Tibial artery (tissue), 4 donors: ENCODE measurements around the gene MTCH2.

ENCODE experiments used
- DNase-seq, 2 donors: peaks; one replicate each; pipeline ENCODE4 v3.0.0-alpha.2; 2019
- H3K27ac ChIP-seq, 2 donors: fragments of 200-600 bp; sonication (generic) in 1 of 2; 1 replicate in 1 of 2; 2 replicates in 1 of 2; pipeline ENCODE4 v1.5.1; 2018 to 2019; ENCODE audit warnings: mild to moderate bottlenecking in 1 of 2
- H3K27me3 ChIP-seq, 2 donors: fragments of 200-600 bp; sonication (generic) in 1 of 2; one replicate each; pipeline versions ENCODE4 v1.5.1 to v1.6.0; 2016 to 2019
- H3K36me3 ChIP-seq, 3 donors: fragments of 200-600 bp; sonication (generic) in 2 of 3; one replicate each; pipeline ENCODE4 v1.5.1; 2016 to 2019; ENCODE audit warnings: mild to moderate bottlenecking in 2 of 3
- H3K4me1 ChIP-seq, 4 donors: fragments of 200-600 bp; sonication (generic) in 2 of 4; 1 replicate in 3 of 4; 2 replicates in 1 of 4; pipeline ENCODE4 v1.5.1; 2016 to 2019
- H3K4me3 ChIP-seq, 2 donors: fragments of 200-600 bp; sonication (generic) in 1 of 2; 1 replicate in 1 of 2; 2 replicates in 1 of 2; pipeline ENCODE4 v1.5.1; 2018 to 2019; ENCODE audit warnings: mild to moderate bottlenecking in 2 of 2
- H3K9me3 ChIP-seq, 3 donors: fragments of 200-600 bp; sonication (generic) in 1 of 3; one replicate each; pipeline ENCODE4 v1.5.1; 2016 to 2019
- intact Hi-C: fragments of 100-400 bp; cut with DNase I; formaldehyde crosslinking; loops from one replicate; pipeline ENCODE4 v1.15.0; 2023; ENCODE audit warnings: low total_unique reads
- TF ChIP-seq, protein P1 (sequence below), 2 experiments: fragments of 200-600 bp in 1 of 2; fragments of 450-650 bp in 1 of 2; IDR thresholded peaks; one replicate each; pipeline ENCODE4 v1.5.1; 2017 to 2019; ENCODE audit warnings: antibody characterized with exemption in 2 of 2, mild to moderate bottlenecking in 1 of 2, moderate library complexity in 1 of 2

Gene MTCH2

GRCh38 chr11:47577460-47578041 is 64.8 kb downstream of the MTCH2 start:
- intact Hi-C loops: loop anchor here (5.0 to 10.0 kb wide), 2 partner anchors 163 to 190 kb away; partner anchors contain the start of gene FNBP4
- TF ChIP-seq, protein P1, sequence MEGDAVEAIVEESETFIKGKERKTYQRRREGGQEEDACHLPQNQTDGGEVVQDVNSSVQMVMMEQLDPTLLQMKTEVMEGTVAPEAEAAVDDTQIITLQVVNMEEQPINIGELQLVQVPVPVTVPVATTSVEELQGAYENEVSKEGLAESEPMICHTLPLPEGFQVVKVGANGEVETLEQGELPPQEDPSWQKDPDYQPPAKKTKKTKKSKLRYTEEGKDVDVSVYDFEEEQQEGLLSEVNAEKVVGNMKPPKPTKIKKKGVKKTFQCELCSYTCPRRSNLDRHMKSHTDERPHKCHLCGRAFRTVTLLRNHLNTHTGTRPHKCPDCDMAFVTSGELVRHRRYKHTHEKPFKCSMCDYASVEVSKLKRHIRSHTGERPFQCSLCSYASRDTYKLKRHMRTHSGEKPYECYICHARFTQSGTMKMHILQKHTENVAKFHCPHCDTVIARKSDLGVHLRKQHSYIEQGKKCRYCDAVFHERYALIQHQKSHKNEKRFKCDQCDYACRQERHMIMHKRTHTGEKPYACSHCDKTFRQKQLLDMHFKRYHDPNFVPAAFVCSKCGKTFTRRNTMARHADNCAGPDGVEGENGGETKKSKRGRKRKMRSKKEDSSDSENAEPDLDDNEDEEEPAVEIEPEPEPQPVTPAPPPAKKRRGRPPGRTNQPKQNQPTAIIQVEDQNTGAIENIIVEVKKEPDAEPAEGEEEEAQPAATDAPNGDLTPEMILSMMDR (IDR thresholded peaks at IDR 0.05): no peak
- H3K4me1 ChIP-seq: peaks cover 0 to 33% (median 21%) of the 10 kb centered on the region in 4 donors
- no peaks in the 10 kb centered on the region for H3K9me3 ChIP-seq
- peak overlapping the region; percentile 83 to 100 for H3K4me3 ChIP-seq
- H3K36me3 ChIP-seq: peaks cover 40 to 60% (median 51%) of the 10 kb centered on the region in 3 donors
- H3K27me3 ChIP-seq: no peaks in the 10 kb centered on the region
- H3K27ac ChIP-seq: peak overlapping the region; percentile 79 to 88
- DNase-seq: no peak

- Histone ChIP-seq H3K27me3 (no peaks in the 10 kb centered on the region), H3K4me1 (peaks cover 0 to 19% (median 12%) of the 10 kb centered on the region in 4 donors), H3K27ac (no peak overlapping the region), H3K36me3 (peaks cover 34 to 82% (median 38%) of the 10 kb centered on the region in 3 donors), H3K4me3 (no peak overlapping the region), H3K9me3 (no peaks in the 10 kb centered on the region)
- intact Hi-C loops: loop anchor here (10.0 kb wide), 1 partner anchor 159 kb away; no protein-coding TSS in a partner anchor
- TF ChIP-seq, protein P1 (IDR thresholded peaks at IDR 0.05): no peak
- DNase-seq: peak in 1 of 2 donors; percentile 55
Measured at GRCh38 chr11:47573321-47573720, 69.0 kb downstream of the MTCH2 start.

DNA sequence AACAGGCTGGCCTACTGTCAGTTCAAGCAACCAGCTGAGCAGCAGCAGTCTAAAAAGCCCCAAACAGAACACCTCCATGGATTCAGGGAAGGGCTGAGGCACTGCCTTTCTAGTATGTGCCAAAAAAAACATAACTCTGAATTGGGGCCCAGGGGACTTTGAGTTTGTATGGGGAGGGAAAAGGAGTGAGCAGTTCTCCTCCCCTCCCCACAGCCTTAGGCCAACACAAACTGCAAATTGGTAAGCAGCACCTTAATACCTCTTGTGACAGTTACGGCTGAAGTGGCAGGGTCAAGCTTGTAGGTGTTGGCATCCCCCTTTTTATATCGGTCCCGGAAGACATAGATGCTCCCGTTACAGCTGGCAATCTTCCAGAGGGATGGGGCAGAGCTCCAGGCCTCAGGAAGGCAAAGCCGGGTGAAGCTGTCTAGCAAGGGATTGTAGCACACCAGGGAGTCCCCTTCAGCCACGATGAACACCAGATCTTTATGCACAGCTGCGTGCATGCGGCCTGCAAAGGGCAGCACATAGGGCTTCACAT is 69.6 kb downstream of the MTCH2 start:
- Histone ChIP-seq H3K9me3 (no peaks in the 10 kb centered on the region), H3K27me3 (no peaks in the 10 kb centered on the region), H3K4me3 (no peak overlapping the region), H3K4me1 (peaks cover 0 to 14% (median 7%) of the 10 kb centered on the region in 4 donors), H3K27ac (no peak overlapping the region), H3K36me3 (peaks cover 34 to 82% (median 38%) of the 10 kb centered on the region in 3 donors)
- TF ChIP-seq, protein P1 (IDR thresholded peaks at IDR 0.05): no peak
- DNase-seq: peak in 1 of 2 donors; percentile 34
- intact Hi-C loops: loop anchor here (10.0 kb wide), 1 partner anchor 158 kb away; no protein-coding TSS in a partner anchor

GRCh38 chr11:47571895-47572294 is 70.5 kb downstream of the MTCH2 start:
- H3K36me3 ChIP-seq: peaks cover 34 to 80% (median 38%) of the 10 kb centered on the region in 3 donors
- intact Hi-C loops: loop anchor here (10.0 kb wide), 1 partner anchor 157 kb away; no protein-coding TSS in a partner anchor

DNA sequence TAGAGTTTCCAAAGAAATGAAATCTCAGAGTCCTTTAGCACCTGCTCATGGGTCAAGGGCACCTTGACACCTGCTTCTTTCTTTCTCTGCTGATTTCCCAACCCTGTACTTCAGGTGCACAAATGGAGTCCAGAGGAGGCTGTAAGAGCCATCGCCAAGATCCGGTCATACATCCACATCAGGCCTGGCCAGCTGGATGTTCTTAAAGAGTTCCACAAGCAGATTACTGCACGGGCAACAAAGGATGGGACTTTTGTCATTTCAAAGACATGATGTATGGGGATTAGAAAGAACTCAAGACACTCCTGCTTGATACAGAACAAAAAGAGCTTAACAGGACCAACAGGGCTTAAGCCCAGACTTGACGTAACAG is 71.0 kb downstream of the MTCH2 start:
- intact Hi-C loops: loop anchor here (10.0 kb wide), 1 partner anchor 157 kb away; no protein-coding TSS in a partner anchor

More at GRCh38 chr11:47571895-47572294, 70.5 kb downstream of the MTCH2 start:
- DNase-seq: no peak
- Histone ChIP-seq H3K4me3 (no peak overlapping the region), H3K4me1 (peaks cover 0 to 5% (median 0%) of the 10 kb centered on the region in 4 donors), H3K27me3 (no peaks in the 10 kb centered on the region), H3K27ac (no peak overlapping the region), H3K9me3 (no peaks in the 10 kb centered on the region)
- TF ChIP-seq, protein P1 (IDR thresholded peaks at IDR 0.05): no peak

More for the DNA sequence above, 71.0 kb downstream of the MTCH2 start:
- H3K27me3 ChIP-seq: no peaks in the 10 kb centered on the region
- H3K36me3 ChIP-seq: peaks cover 34 to 75% (median 38%) of the 10 kb centered on the region in 3 donors
- TF ChIP-seq, protein P1 (IDR thresholded peaks at IDR 0.05): no peak
- H3K4me1 ChIP-seq: peaks cover 0 to 5% (median 2%) of the 10 kb centered on the region in 4 donors
- no peak overlapping the region for H3K4me3 ChIP-seq
- no peak for DNase-seq
- no peak overlapping the region for H3K27ac ChIP-seq
- H3K9me3 ChIP-seq: no peaks in the 10 kb centered on the region
